CMK (cell line): ENCODE results near the gene PUS3.
"Not testable (repeated sequence)": the region's sequence is repeated elsewhere in the genome, so short reads cannot be mapped to it uniquely, and the experiment has no call there.

Source experiments
- DNase-seq: peaks from one replicate; pipeline ENCODE4 v3.0.0-alpha.2; 2010; ENCODE audit warnings: low read depth

Gene PUS3

DNA sequence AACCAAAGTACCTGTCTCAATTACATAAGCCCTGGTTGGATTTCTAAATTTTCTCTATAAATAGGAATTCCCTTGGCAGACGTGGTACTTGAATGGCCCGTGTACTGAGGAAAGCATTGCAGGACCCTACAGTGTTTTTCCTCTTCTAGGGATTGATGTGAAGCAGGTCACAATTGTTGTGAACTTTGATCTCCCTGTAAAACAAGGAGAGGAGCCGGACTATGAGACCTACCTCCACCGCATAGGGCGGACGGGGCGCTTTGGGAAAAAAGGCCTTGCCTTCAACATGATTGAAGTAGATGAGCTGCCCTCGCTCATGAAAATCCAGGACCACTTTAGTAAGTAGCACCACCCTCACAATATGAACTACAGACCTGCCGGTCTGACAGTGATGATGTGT is 18.0 kb upstream of the PUS3 start:
- DNase-seq, result no peak

DNA sequence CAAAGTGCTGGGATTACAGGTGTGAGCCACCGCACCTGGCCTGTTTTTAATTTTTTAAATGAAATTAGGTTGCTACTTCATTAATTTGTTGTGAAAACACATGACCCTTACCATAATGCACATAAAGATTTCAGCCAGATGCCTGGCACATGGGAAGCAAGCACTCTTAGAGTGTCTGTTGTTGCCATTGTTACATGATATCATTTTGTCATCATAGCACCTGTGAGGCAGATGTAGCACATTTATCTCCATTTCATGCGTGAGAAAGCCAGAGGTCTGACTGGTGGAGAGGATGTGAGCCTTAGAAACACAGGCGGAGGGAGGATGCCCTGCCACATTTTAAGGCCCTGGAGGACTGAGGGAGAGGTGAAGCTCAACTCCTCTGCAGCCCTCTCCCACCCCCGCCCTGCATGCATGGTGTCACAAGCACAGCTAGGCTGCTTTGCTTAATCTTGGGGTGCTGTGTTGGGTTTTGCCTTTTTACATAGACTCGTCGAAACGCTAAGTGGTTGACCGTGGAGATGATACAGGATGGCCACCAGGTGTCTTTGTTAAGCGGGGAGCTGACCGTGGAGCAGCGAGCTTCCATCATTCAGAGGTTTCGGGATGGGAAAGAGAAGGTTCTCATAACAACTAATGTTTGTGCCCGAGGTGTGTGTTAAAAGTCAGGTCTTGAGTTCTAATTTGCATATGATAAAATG is 15.3 kb upstream of the PUS3 start:
- DNase-seq, result no peak

DNA sequence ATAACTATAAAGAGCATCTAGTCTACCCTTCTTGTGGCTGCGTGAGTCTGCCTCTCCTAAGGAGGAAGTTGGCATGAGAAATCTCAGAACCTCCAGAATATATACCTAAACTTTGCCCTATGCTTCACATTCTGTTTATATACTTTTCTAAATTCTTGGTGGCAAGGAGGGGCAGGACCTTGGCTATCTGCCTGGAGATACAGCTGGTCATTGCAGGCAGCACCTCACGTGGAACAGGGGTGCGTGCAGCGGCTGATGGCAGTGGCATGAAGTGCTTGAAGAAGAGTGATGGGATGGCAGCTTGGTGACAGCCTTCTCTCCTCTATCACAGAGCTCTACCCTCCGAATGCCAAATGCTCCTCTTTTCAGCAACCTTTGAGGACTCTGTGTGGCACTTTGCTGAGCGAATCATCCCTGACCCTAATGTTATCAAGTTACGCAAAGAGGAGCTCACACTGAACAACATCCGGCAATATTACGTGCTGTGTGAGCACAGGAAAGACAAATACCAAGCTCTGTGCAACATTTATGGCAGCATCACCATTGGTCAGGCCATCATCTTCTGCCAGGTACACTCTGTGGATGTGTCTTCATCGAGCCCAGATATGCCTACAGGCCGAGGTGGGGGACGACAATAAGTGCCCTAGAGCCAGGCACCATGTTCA is 13.8 kb upstream of the PUS3 start:
- DNase-seq, result no peak

DNA sequence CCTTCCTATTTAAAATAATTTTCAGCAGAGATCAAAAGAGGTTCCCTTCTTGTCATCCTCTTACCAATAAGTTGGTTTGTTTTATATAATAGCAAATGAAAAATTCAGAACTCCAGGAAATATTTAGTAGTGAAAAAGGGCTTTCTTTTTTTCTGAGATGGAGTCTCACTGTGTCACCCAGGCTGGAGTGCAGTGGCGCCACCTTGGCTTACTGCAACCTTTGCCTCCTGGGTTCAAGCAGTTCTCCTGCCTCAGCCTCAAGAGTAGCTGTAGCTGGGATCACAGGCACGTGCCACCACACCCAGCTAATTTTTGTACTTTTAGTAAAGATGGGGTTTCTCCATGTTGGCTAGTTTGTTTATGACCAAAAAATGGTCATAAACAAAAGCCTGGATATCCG is 11.6 kb upstream of the PUS3 start:
- DNase-seq, result not testable (repeated sequence)

DNA sequence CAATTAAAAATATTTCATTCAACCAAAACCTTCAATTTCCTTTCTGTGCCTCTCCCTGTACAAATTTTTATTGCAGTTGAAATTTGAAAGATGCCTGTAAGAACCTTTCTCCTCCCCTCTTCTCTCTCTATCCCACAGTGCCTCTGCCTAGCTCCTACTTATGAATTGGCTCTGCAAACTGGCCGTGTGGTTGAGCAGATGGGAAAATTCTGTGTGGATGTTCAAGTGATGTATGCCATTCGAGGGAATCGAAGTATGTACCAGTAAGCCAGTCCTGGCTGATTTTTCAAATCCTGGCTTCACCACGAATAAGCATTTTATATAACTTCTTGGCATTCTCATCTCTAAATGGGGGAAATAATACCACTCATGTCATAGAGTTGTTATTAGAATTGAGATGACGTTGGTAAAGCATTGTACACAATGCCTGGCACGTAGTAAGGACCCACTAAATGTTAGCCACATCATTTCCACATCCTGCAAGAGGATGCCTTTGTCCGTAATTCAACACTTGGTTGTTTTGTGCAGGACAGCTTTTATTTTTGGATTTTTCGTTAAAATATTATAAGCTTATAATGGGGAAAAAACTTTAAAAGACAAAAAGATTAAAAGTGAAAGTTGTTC is 7.3 kb upstream of the PUS3 start:
- no peak for DNase-seq

DNA sequence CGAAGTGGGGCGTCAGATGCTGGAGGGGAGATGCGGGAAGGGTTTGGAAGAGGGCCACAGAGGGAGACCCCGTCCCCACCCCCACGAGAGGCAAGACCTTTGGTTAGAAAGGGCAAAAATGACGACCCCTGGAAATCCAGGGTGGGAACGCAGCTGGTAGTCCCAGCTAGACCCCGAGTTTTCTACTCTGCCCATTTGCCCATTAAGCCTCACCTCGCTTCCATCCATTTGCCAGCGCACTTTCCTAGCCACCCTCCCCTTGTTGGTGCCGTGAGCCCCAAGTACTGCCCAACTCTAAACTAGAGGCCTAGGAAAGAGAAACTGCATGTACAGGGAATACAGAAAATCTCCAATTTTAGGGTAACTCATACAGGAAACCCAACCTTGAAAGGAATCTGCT is 1.7 kb upstream of the PUS3 start:
- DNase-seq, result no peak

DNA sequence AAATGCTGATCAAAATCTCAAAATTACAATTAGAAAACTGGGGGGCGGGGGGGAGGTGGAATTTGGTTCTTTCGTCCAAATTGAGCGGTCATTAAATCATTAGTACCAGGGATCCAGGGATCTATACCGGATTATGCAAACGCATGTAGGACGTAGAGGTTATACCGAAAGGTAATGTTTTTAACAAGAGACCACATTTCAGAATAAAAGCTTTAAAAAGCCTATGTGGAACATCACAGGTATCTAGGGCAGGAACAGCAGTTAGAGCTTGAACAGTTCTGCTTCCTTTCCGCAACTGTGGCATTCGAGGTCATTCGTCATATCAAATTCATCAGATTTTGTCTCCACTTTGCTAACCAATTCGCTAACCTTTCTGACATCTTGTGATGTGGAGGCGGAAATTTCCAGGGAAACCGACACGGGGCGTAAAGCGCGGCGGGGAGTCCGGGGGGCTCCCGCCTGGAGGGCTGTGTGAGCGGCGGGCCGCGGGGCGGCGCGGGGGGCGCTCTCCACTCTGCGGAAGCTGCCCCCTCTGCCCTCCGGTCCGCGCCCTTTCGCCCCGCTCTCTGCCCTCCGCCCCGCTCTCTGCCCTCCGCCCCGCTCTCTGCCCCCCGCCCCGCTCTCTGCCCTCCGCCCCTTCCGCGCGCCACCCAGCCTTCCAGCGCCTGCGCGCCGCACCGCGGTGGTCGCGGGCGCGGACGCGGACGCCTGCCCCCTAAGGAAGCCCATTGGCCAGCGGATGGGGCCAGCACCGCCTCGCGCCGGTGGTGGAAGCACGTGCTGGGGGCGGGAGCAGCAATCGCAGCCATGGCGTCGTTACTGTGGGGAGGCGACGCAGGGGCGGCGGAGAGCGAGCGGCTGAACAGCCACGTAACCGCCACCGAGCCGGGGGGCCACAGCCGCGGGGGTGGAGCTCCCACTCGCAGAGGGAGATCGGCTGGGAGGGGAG is 979 bp upstream of the PUS3 start, which contains the start of gene DDX25:
DDX25 (plus strand) TSS at position 798 of the 949 bp plus-strand sequence; CDS start at position 808, 10 bp downstream.
- DNase-seq, result no peak

DNA sequence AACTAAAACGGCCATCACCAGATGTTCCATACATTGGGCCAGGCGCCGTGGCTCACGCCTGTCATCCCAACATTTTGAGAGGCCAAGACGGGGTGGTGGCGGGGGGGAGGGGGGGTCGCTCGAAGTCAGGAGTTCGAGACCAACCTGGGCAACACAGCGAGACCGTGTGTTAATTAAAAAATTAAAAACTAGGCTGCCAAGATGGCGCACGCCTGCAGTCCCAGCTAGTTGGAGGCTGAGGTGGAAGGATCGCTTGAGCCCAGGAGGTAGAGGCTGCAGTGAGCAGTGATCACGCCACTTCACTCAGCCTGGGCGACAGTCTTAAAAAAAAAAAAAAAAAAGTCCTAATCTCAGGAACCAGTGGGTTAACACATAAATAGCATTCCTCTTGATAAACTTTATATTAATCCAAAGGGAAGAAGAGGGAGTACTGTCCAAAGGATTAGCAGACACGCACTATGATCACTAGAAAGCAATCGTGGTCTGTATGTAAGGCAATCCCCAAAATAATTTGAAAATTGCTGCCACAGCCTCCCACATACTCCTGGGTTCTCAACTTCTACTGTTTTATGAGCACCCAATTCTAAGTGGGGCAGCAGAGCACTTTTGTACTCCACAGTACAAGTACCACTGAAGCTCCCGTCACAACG is 604 bp downstream of the PUS3 start:
- DNase-seq, result no peak

DNA sequence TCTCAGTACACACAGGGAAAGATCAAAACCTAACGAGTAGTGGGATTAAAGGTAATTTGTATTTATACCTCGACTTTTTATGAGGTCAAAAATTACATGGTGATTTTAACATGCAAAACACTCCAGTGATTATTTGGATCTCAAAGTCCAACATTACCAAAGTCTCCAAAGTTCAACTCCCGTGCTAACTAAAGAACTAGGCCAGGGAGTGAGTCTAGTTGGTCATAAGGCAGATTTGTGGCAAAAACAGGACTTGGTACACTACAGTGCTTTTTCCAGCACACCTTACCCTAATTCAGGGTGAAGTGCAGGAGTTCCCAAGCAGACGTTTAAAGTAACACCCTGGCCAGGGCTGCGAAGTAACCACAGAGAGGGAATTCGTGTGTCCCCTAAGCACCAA is 1.1 kb downstream of the PUS3 start:
- no peak for DNase-seq

DNA sequence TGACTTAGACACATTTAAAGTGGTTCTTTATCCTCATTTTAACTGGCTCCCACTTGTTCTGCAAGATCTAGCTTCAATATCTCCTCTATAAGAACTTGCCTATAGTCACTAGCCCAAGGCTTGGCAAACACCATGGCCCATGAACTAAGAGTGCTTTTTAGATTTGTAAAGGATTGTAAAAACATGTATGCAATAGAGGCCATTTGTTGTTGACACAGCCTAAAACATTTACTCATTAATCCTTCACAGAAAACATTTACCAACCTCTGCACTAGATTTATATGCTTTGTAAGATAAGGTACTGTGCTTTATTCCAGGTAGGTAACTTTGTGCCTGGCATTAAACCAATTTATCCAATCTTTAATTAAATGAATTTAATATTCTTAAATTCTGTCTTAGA is 10.0 kb downstream of the PUS3 start:
- no peak for DNase-seq

DNA sequence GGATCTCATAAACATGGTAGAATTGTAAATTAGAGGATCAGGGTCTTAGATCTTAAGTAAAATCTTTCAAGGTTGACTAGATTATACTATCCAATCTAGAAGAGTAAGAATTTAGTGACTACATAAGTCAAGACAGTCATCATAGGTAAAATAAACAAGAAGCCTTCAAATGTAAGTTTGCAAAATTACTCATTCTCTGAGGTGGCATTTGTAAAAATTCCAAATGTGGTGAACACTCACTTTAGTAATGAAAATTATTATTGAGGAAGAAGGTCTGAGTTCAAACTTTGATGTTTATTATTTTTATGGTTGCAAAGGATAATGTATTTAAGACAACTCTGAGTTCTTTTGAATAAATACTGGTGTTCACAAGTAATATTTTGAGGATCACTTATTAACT is 10.9 kb downstream of the PUS3 start:
- no peak for DNase-seq

DNA sequence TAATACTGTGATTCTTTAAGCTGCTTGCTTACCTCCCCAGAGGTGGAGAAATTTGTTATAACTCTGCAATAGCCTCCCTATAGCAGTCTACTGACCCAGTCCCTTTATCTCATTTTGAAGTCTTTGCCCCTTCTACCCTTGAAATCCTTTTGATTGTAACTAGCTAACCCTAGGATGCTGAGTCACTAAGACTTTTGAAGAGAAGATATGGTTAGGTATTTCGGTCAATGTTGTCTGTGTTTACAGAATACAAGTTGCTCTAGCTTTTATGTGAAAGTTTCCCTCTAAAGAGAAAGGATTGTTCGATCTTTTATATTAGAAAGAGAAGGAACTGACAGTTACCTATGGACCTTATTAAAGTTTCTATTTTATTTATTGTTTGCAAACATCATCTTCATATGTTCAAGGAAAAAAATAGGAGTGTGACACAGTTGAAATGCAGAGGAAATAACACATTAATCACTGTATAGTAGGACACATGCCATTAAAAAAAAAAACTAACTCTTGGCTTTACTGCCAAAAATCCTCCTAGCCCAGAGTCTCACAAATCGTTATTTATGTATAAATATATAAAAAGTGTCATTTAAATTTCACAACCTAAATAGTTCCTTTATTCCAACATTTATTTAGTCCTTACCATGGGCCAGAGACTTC is 12.4 kb downstream of the PUS3 start:
- no peak for DNase-seq

DNA sequence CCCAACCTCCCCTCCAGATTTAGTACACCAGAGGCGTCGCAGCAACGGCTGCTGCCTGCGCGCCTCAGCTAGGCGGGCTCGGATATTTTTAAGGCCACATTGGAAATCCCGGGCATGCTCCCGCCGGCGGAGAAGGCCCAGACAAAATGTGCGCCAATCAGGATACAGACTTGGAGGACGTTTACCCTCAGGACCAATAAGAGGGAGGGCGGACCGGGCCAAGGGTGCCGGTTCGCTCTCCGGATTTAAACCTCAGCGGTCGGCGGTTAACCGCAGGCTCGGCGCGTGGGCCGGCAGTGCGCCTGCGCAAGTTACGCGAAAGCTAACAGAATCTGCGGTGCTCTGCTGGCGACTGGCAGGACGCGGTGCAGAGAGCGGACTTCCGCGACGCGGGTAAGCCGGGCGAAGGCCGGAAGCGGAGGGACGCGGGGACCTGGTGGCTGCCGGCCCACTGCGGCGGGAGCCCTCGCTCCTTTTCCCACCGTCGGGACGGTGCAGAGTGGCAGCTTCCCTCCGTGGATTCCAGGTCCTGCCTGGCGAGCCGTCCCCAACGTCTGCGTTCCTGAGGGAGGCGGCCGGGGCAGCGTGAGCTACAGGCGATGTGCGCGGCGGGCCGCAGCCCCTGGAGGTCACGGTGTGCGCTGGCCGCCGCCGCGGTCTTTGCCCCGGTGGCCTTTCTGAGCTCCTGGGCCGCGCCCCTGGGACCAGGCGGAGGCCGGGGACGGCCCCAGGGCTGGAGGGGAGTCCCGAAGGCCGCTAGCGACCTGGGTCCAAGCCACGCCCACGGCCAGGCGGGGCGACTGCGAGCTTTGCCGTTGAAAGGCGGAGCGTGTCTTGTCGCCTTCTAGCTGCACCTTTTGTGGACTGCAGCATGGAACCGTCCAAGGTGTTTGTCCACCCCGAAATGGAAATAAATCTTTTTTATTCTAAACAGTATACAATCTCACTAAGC is 15.4 kb downstream of the PUS3 start, which contains the start of gene HYLS1:
HYLS1 (plus strand) TSS at position 296 of the 952 bp plus-strand sequence. CDS start 11,701 bp downstream, outside the sequence.
- peak; percentile 87 for DNase-seq

DNA sequence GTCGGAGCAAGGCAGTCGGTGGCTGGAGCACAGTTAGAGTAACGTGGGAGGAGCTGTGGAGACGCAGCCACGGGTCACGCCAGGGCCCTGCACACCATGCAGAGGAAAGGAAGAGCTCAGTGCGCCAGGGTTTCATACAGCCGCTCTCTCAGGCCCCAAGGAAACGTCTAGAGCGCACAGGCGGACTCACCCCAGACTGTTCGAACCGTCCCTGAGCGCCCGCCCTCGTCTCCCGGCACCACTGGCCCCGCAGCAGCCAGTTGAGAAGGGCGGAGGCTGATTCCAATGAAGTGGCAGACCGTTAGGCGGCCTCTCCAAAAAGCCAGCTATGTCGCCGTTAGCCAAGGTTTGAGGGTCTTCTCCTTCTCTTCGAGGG is 16.0 kb downstream of the PUS3 start:
- DNase-seq, result no peak

DNA sequence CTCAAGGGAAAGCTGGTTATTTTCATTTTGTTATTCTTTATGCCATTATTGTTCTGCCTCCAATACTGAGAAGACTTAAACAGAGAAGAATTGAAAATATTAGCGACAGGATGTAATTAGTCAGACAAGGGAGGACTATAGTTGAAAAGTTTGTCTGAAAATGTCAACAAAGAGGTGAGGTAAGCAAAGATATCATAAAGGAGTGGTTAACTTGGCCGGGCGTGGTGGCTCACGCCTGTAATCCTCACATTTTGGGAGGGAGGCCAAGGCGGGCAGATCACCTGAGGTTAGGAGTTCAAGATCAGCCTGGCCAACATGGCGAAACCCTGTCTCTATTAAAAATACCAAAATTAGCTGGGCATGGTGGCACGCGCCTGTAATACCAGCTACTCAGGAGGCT is 19.6 kb downstream of the PUS3 start:
- no peak for DNase-seq

DNA sequence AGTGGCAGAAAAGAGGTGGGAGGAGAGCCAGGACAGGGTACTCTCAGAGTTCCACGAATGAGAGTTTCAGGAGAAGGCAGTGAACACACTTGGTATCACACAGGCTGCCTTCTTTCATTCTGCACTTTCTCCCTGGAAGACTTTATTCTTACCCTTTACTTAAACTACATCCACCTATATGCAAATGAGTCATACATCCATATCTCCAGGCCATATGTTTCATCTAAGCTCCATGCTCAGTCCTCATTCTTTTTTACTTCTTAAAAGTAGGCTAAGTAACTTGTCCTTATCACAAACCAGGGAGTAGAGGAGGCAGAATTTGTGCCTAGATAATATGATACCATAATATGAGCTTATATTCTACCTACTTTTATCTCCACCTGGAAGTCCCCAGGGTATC is 21.7 kb downstream of the PUS3 start:
- no peak for DNase-seq

DNA sequence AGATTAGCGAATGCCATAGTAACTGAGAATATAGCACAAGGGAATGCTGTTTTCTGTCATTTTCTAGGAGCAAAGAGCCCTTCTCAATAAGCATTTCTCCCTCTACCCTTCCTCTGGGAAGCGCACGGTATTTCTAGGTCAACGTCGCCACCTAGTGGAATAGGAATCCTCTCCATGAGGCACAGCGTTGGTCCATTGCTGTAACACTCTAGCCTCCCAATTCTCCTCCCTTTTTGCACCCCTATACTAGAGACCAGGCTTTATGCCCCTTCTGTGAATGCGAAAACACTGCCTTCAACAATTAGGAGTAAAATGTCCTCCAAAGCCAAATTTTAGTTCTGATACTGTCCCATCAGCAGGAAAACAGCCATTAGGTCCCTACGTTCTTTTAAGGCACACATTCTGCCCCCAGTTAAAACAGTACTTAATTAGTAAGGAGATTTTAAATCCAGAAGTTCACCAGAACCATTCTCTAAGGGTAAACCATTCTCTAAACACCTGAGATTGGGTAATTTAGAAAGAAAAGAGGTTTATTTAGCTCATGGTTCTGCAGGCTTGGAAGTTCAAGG is 28.4 kb downstream of the PUS3 start:
- no peak for DNase-seq

DNA sequence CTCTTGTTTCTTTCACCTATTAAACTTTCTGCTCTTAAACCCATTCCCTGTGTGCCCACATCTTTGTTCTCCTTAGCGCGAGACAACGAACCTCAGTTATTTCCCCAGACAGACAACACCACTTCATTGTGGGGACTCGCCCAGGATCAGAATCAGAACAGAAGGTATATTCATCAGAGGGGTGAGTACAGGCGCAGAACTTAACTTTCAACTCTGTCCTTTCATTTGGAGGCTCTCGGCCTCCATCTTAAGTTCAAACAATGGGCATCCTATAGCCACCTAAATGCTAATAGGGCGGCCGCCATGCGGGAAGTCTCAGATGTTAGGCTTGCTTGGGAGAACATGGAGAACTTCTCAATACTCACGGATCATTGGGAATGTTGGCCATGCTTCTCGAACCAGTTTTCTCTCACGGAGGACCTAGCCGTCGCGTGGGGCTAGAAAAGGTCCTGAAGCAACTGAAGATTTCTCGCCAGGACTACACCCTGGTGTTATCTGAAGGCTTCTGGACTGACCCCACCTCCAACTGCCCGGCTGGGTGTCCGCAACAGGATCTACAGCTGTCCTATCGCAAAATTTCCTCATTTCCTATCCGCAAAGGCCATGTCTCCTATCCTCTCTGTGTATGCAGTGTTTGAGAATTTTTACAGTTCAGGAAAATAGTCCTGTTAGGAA is 29.0 kb downstream of the PUS3 start:
- no peak for DNase-seq

DNA sequence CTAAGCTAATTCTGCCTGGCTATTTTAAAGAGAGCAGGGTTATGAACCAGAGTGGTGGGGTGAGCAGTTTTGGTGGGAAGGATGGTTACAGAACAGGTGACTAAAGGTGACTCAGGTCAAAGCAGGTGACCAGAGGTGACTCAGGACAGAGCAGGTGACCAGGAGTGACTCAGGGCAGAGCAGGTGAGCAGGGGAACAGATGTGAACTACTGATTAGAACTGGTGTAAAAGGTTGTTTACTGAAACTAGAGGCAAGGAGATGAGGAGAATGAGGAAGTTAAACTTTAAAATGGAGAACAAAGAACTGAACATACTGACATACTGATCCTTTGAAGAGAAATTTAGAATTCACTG is 30.9 kb downstream of the PUS3 start:
- DNase-seq, result no peak
